B cell (primary cell): Measurements from ENCODE around the gene ANKRD65. TPM values are rescaled to one million over a fixed set of nuclear protein-coding genes. Genes with fewer than 3 reads are reported as not detected.

Source experiments
- ATAC-seq: fragments of 200-7000 bp; cut with Tn5 transposase; one replicate; pipeline ENCODE4 v1.10.0; 2021; ENCODE audit warnings: low read depth, mild to moderate bottlenecking, moderate number of reproducible peaks, moderate library complexity
- CTCF ChIA-PET: fragments of 350-600 bp; sonication (Branson Sonifier 250); formaldehyde crosslinking; loops from one replicate; lab custom pipeline; 2021; ENCODE audit warnings: antibody characterized with exemption, inconsistent platforms; lab: Charles Lee
- POLR2A ChIA-PET: fragments of 350-600 bp; sonication (Branson Sonifier 250); formaldehyde crosslinking; loops from one replicate; lab custom pipeline; 2021; ENCODE audit warnings: antibody characterized with exemption; lab: Charles Lee
- DNase-seq: peaks from one replicate; pipeline ENCODE4 v3.0.0; 2013
- H2AFZ ChIP-seq: 2 replicates; pipeline ENCODE4 v1.6.1; 2012; ENCODE audit warnings: mild to moderate bottlenecking, low read depth, low read length; ENCODE audit not compliant: insufficient read depth, poor library complexity, severe bottlenecking
- H3K27ac ChIP-seq, 2 donors: 1 replicate in 1 of 2; 2 replicates in 1 of 2; pipeline ENCODE4 v1.5.1; 2012 to 2013; ENCODE audit warnings: low read length in 2 of 2, mild to moderate bottlenecking in 2 of 2, moderate library complexity in 1 of 2
- H3K27me3 ChIP-seq, 4 experiments: fragments of 200-600 bp in 1 of 4; sonication (generic) in 1 of 4; replicated peaks in 1 of 4; 1 replicate in 2 of 4; 2 replicates in 2 of 4; pipeline versions ENCODE4 v1.6.1 to v1.7.0; 2013 to 2016; ENCODE audit warnings: low read length in 3 of 4, mild to moderate bottlenecking in 2 of 4, mixed read lengths in 1 of 4, moderate library complexity in 1 of 4; ENCODE audit not compliant: insufficient read depth in 4 of 4, control insufficient read depth in 3 of 4; ENCODE audit errors: control extremely low read depth in 1 of 4
- H3K36me3 ChIP-seq, 2 experiments: replicated peaks in 1 of 2; 1 replicate in 1 of 2; 2 replicates in 1 of 2; pipeline versions ENCODE4 v1.6.1 to v1.7.1; 2013; ENCODE audit warnings: low read length in 1 of 2; ENCODE audit not compliant: insufficient read depth in 2 of 2, control insufficient read depth in 1 of 2; ENCODE audit errors: control extremely low read depth in 1 of 2, extremely low read depth in 1 of 2
- H3K4me1 ChIP-seq, 2 donors: fragments of 200-600 bp in 1 of 2; sonication (generic) in 1 of 2; 1 replicate in 1 of 2; 2 replicates in 1 of 2; pipeline versions ENCODE4 v1.5.1 to v1.6.1; 2013 to 2017; ENCODE audit warnings: low read length in 2 of 2; ENCODE audit not compliant: control insufficient read depth in 2 of 2, insufficient read depth in 2 of 2
- H3K4me2 ChIP-seq: replicated peaks from 2 replicates; pipeline ENCODE3; 2012; ENCODE audit warnings: mild to moderate bottlenecking, low read depth, low read length; ENCODE audit not compliant: poor library complexity, severe bottlenecking
- H3K4me3 ChIP-seq, 5 experiments: fragments of 200-600 bp in 1 of 5; sonication (generic) in 1 of 5; 1 replicate in 3 of 5; 2 replicates in 2 of 5; pipeline versions ENCODE4 v1.5.1 to v1.7.0; 2011 to 2016; ENCODE audit warnings: low read length in 4 of 5, mild to moderate bottlenecking in 4 of 5, low read depth in 2 of 5, control low read depth in 1 of 5, moderate library complexity in 1 of 5; ENCODE audit not compliant: insufficient read depth in 1 of 5; ENCODE audit errors: control extremely low read depth in 1 of 5, extremely low read depth in 1 of 5
- H3K79me2 ChIP-seq: fragments of 200-600 bp; sonication (generic); one replicate; pipeline ENCODE4 v1.6.0; 2016; ENCODE audit warnings: low read length; ENCODE audit not compliant: control insufficient read depth, insufficient read depth
- H3K9ac ChIP-seq: fragments of 200-600 bp; sonication (generic); 2 replicates; pipeline ENCODE4 v1.6.1; 2017; ENCODE audit warnings: mild to moderate bottlenecking, low read length, moderate library complexity
- H3K9me3 ChIP-seq, 3 donors: one replicate each; pipeline versions ENCODE4 v1.6.1 to v1.7.1; 2013; ENCODE audit warnings: low read length in 2 of 3; ENCODE audit not compliant: control insufficient read depth in 2 of 3, insufficient read depth in 1 of 3; ENCODE audit errors: control extremely low read depth in 1 of 3
- H4K20me1 ChIP-seq: 2 replicates; pipeline ENCODE4 v1.6.0; 2012; ENCODE audit warnings: mild to moderate bottlenecking, low read length; ENCODE audit not compliant: insufficient read depth, control insufficient read depth, poor library complexity, severe bottlenecking
- H3K27ac Mint-ChIP-seq: one replicate; pipeline ENCODE4 v1.8.0; 2021; ENCODE audit warnings: mixed read lengths
- H3K27me3 Mint-ChIP-seq: one replicate; pipeline ENCODE4 v1.8.0; 2021; ENCODE audit warnings: mixed read lengths
- H3K4me1 Mint-ChIP-seq: one replicate; pipeline ENCODE4 v1.8.0; 2021; ENCODE audit warnings: mixed read lengths
- H3K4me3 Mint-ChIP-seq: one replicate; pipeline ENCODE4 v1.8.0; 2021; ENCODE audit warnings: mixed read lengths
- H3K9me3 Mint-ChIP-seq: one replicate; pipeline ENCODE4 v1.8.0; 2022; ENCODE audit warnings: mixed read lengths; ENCODE audit not compliant: insufficient read depth
- CTCF ChIP-seq: fragments of 200-600 bp; IDR thresholded peaks from one replicate; pipeline ENCODE4 v1.8.0; 2022; ENCODE audit warnings: antibody characterized with exemption, mild to moderate bottlenecking
- EZH2 ChIP-seq: IDR thresholded peaks from 2 replicates; pipeline ENCODE4 v1.6.1; 2012; ENCODE audit warnings: borderline replicate concordance, low read depth, mild to moderate bottlenecking, moderate library complexity, low read length; ENCODE audit not compliant: insufficient read depth, poor library complexity, severe bottlenecking
- WGBS: methylation state at CpG from one replicate; pipeline ENCODE4 v1.1.5; 2013; ENCODE audit warnings: missing lambda C conversion rate; ENCODE audit not compliant: insufficient coverage; 5-methylcytosine and 5-hydroxymethylcytosine counted together
- intact Hi-C: fragments of 100-400 bp; cut with micrococcal nuclease; formaldehyde crosslinking; loops from one replicate; pipeline ENCODE4 v1.10.0; 2022
- polyA plus RNA-seq: library from polyadenylated mRNA; depleted of rRNA; stranded (reverse); fragments of >200 nt; gene quantifications from 2 replicates; pipeline ENCODE4 v1.2.3, GENCODE V29; 2012
- total RNA-seq, 2 donors: library from RNA; stranded (reverse); fragments of 120-200 nt in 1 of 2; gene quantifications; 1 replicate in 1 of 2; 2 replicates in 1 of 2; pipeline versions ENCODE4 v1.2.3 to v1.2.4, GENCODE V29; 2013 to 2022

Gene ANKRD65
- total and polyA plus RNA-seq, 2 donors (not counting 1 experiment from before 2014, with no cell fraction given), result 0.12 TPM; not detected in 1

- H3K4me3 ChIP-seq, result peak within 1 kb of the TSS in 3 of 5 experiments; percentile 21 to 41 (median 40)
- peak; percentile 79 for DNase-seq
- no peak for TF ChIP-seq CTCF
- no peak for TF ChIP-seq EZH2
Observed at GRCh38 chr1:1435106-1435903, 14.2 kb upstream of the ANKRD65 start, which contains the start of gene VWA1. VWA1 (plus strand) TSS chr1:1435690; CDS start chr1:1435749, 59 bp downstream.

GRCh38 chr1:1434824-1435105 lies 13.7 kb upstream of the ANKRD65 start:
- H3K36me3 ChIP-seq, result no peaks in the 10 kb centered on the region
- ATAC-seq, result no peak
- no peak overlapping the region for H2AFZ ChIP-seq
- H3K4me2 ChIP-seq, result peak overlapping the region; percentile 86
- Mint-ChIP-seq H3K27ac (peak overlapping the region; percentile 50), H3K4me3 (peak overlapping the region; percentile 64), H3K9me3 (no peaks in the 10 kb centered on the region), H3K4me1 (peaks cover 12% of the 10 kb centered on the region), H3K27me3 (peaks cover 24% of the 10 kb centered on the region)
- no peaks in the 10 kb centered on the region for H3K79me2 ChIP-seq
- no peak overlapping the region for H3K4me3 ChIP-seq
- intact Hi-C loops, result no loop called here
- no peaks in the 10 kb centered on the region for H4K20me1 ChIP-seq
- POLR2A ChIA-PET, result no interaction called here
- WGBS, result 72% methylated on average over 3 of the region's 4 CpGs
- no peak for DNase-seq
- H3K9me3 ChIP-seq, result peaks cover 0 to 31% (median 0%) of the 10 kb centered on the region in 3 donors
- TF ChIP-seq EZH2 (no peak), CTCF (no peak)
- no peak overlapping the region for H3K27ac ChIP-seq
- peaks cover 35% of the 10 kb centered on the region in 2 donors for H3K4me1 ChIP-seq
- peaks cover 0 to 71% (median 33%) of the 10 kb centered on the region in 4 experiments for H3K27me3 ChIP-seq
- CTCF ChIA-PET, result no interaction called here
- H3K9ac ChIP-seq, result no peak overlapping the region

More at GRCh38 chr1:1435106-1435903, 14.2 kb upstream of the ANKRD65 start, which contains the start of gene VWA1:
- Histone ChIP-seq H3K9ac (peak within 1 kb of the TSS; percentile 31), H3K36me3 (no peaks in the 10 kb centered on the region), H2AFZ (peak within 1 kb of the TSS; percentile 33), H3K79me2 (no peaks in the 10 kb centered on the region), H3K27ac (no peak within 1 kb of the TSS), H3K4me1 (peaks cover 35% of the 10 kb centered on the region in 2 donors), H3K9me3 (peaks cover 0 to 31% (median 0%) of the 10 kb centered on the region in 3 donors), H3K4me2 (peak within 1 kb of the TSS; percentile 86), H3K27me3 (peaks cover 0 to 70% (median 33%) of the 10 kb centered on the region in 4 experiments), H4K20me1 (no peaks in the 10 kb centered on the region)
- WGBS, result 7% methylated on average over 89 of the region's 89 CpGs
- Mint-ChIP-seq H3K9me3 (no peaks in the 10 kb centered on the region), H3K4me1 (peaks cover 12% of the 10 kb centered on the region), H3K27me3 (peaks cover 20% of the 10 kb centered on the region), H3K27ac (peak within 1 kb of the TSS; percentile 50), H3K4me3 (peak within 1 kb of the TSS; percentile 64)
- ATAC-seq, result peak; percentile 92
- CTCF ChIA-PET, result no interaction called here
- POLR2A ChIA-PET, result no interaction called here
- intact Hi-C loops, result no loop called here
